WERI-Rb-1 (cell line): Measurements from ENCODE around the gene ZNF385D.

ENCODE experiments used
- DNase-seq: peaks from one replicate; pipeline ENCODE4 v3.0.0-alpha.2; 2020
- H3K27ac ChIP-seq: fragments of 250-450 bp; sonication (Bioruptor Pico); 2 replicates; pipeline ENCODE4 v1.5.1; 2020; ENCODE audit warnings: mild to moderate bottlenecking, moderate library complexity
- H3K27me3 ChIP-seq: fragments of 250-450 bp; sonication (Bioruptor Pico); 2 replicates; pipeline ENCODE4 v1.5.1; 2021; ENCODE audit warnings: mild to moderate bottlenecking, low read depth, moderate library complexity; ENCODE audit not compliant: insufficient read depth, severe bottlenecking
- H3K36me3 ChIP-seq: fragments of 250-450 bp; sonication (Bioruptor Pico); 2 replicates; pipeline ENCODE4 v1.5.1; 2020; ENCODE audit warnings: mild to moderate bottlenecking, moderate library complexity
- H3K4me3 ChIP-seq: 2 replicates; pipeline ENCODE4 v1.5.1; 2011; ENCODE audit warnings: low read depth, mild to moderate bottlenecking, control low read depth, low read length
- H3K9me3 ChIP-seq: fragments of 250-450 bp; sonication (Bioruptor Pico); 2 replicates; pipeline ENCODE4 v1.5.1; 2021; ENCODE audit warnings: mild to moderate bottlenecking, moderate library complexity; ENCODE audit not compliant: severe bottlenecking
- TF ChIP-seq, protein P1 (sequence below): IDR thresholded peaks from 2 replicates; pipeline ENCODE4 v1.5.1; 2011; ENCODE audit warnings: low read depth, mild to moderate bottlenecking, control low read depth, inconsistent platforms, low read length

The ZNF385D gene

DNA sequence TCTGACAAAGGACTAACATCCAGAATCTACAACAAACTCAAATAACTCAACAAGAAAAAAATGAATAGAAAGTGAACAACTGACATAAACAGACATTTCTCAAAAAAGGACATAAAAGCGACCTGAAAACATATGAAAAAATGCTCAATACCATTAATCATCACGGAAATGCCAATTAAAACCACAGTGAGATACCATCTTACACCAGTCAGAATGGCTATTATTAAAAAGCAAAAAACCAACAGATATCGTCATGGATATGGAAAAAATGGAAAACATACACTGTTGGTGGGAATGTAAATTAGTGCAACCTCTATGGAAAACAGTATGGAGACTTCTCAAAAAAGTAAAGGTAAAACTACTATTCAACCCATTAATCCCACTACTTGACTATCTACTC is 53.3 kb downstream of the ZNF385D start:
- Histone ChIP-seq H3K36me3 (no peaks in the 10 kb centered on the region), H3K9me3 (no peaks in the 10 kb centered on the region), H3K4me3 (no peak overlapping the region), H3K27ac (no peak overlapping the region), H3K27me3 (no peaks in the 10 kb centered on the region)
- TF ChIP-seq, protein P1, sequence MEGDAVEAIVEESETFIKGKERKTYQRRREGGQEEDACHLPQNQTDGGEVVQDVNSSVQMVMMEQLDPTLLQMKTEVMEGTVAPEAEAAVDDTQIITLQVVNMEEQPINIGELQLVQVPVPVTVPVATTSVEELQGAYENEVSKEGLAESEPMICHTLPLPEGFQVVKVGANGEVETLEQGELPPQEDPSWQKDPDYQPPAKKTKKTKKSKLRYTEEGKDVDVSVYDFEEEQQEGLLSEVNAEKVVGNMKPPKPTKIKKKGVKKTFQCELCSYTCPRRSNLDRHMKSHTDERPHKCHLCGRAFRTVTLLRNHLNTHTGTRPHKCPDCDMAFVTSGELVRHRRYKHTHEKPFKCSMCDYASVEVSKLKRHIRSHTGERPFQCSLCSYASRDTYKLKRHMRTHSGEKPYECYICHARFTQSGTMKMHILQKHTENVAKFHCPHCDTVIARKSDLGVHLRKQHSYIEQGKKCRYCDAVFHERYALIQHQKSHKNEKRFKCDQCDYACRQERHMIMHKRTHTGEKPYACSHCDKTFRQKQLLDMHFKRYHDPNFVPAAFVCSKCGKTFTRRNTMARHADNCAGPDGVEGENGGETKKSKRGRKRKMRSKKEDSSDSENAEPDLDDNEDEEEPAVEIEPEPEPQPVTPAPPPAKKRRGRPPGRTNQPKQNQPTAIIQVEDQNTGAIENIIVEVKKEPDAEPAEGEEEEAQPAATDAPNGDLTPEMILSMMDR = no peak
- DNase-seq = no peak

DNA sequence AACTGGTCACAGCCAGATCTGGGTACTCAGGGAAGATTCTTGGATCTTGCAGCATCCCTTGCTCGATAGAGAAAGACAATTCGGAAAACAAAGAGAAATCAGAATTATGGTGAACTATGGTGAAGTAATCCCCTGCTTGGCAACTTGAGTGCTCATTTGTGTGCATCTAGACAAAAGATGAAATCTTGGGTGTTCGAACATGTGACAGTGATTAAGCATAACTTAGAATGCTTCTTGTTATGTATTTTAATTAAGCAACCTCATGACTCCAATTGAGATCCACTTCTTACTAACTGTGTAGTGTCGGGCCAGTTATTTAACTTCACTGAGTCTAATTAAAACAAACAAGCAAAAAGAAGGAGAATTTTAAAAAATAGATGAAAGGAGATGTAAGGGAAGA is 56.5 kb downstream of the ZNF385D start:
- TF ChIP-seq, protein P1 = no peak
- no peaks in the 10 kb centered on the region for H3K9me3 ChIP-seq
- no peaks in the 10 kb centered on the region for H3K36me3 ChIP-seq
- H3K27ac ChIP-seq = no peak overlapping the region
- H3K27me3 ChIP-seq = no peaks in the 10 kb centered on the region
- H3K4me3 ChIP-seq = no peak overlapping the region
- no peak for DNase-seq

DNA sequence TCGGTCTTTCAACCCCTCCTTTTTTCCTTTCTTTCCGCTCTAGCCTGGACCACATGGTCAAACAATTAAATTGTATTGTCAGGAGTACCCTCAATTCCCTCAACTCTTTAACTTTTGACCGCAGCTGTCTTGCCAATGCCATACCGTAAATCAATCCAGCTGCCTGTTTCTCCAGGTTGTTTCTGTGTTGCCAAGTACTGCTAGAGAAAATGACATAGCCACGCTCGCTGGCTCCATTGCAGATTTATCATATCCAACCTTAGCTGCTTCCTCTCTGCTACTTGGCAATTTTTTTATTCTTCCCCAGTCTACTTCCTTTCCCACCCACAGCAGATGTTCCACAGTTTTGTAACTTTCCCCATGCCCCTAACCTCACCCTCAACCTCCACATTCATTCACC is 60.0 kb downstream of the ZNF385D start:
- Histone ChIP-seq H3K36me3 (no peaks in the 10 kb centered on the region), H3K4me3 (no peak overlapping the region), H3K27me3 (no peaks in the 10 kb centered on the region), H3K9me3 (no peaks in the 10 kb centered on the region), H3K27ac (no peak overlapping the region)
- DNase-seq = no peak
- TF ChIP-seq, protein P1 = no peak

DNA sequence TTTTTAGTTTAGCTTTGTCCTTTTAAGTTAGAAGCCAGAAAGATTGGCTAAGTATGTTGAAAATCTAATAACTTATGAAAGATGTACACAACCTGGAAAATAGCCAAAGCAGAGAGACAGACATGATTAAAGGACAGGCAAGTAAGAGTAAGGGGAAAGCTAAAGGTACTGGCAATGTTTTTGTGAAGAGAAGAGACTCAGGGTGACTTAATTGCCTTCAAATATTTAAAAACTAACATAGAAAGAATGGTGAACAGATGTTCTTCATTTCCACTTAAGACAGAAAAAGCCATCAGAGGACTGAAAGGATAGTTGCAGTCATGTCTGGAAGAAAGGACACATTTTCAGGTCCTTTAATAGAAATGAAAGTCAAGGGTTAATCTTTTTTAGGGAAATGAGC is 68.8 kb downstream of the ZNF385D start:
- no peak overlapping the region for H3K27ac ChIP-seq
- H3K9me3 ChIP-seq = no peaks in the 10 kb centered on the region
- TF ChIP-seq, protein P1 = no peak
- no peaks in the 10 kb centered on the region for H3K27me3 ChIP-seq
- DNase-seq = no peak
- no peaks in the 10 kb centered on the region for H3K36me3 ChIP-seq
- no peak overlapping the region for H3K4me3 ChIP-seq

DNA sequence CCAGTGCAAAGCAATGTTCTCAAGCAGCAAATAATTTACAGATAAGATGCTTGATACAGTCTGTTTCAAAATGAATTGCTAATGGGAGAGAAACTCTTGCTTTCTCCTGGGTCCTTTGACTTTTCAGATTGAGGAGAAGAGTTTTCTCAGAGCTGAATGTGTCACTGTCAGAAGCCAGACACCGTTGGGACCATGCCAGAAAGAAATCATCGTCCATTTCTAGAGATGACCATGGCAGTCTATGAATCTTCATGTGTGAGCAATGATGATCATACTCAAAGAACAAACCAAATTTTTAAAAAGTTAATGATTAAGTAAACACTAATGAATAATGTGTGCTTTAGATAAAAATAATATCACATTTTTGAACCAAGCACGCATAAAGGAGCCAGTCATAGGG is 77.6 kb downstream of the ZNF385D start:
- Histone ChIP-seq H3K36me3 (no peaks in the 10 kb centered on the region), H3K4me3 (no peak overlapping the region), H3K27me3 (no peaks in the 10 kb centered on the region), H3K9me3 (no peaks in the 10 kb centered on the region), H3K27ac (no peak overlapping the region)
- DNase-seq = no peak
- TF ChIP-seq, protein P1 = no peak

GRCh38 chr3:21672303-21672702 is 78.7 kb downstream of the ZNF385D start:
- TF ChIP-seq, protein P1 = no peak
- H3K36me3 ChIP-seq = no peaks in the 10 kb centered on the region
- no peaks in the 10 kb centered on the region for H3K9me3 ChIP-seq
- H3K4me3 ChIP-seq = no peak overlapping the region
- H3K27me3 ChIP-seq = no peaks in the 10 kb centered on the region
- H3K27ac ChIP-seq = no peak overlapping the region
- DNase-seq = peak; percentile 56
